Activated T-helper 9 cell treated with anti-CD3 and anti-CD28 coated beads, Interleukin-2, amount 50 U/mL, for 16 hours (primary cell): Measurements from ENCODE around the gene HIPK2.
"Not testable (repeated sequence)": the region's sequence is repeated elsewhere in the genome, so short reads cannot be mapped to it uniquely, and the experiment has no call there.

Experiments used
- DNase-seq: peaks from one replicate; pipeline ENCODE4 v3.0.0-alpha.2; 2020; ENCODE audit warnings: low read depth

HIPK2 gene

DNA sequence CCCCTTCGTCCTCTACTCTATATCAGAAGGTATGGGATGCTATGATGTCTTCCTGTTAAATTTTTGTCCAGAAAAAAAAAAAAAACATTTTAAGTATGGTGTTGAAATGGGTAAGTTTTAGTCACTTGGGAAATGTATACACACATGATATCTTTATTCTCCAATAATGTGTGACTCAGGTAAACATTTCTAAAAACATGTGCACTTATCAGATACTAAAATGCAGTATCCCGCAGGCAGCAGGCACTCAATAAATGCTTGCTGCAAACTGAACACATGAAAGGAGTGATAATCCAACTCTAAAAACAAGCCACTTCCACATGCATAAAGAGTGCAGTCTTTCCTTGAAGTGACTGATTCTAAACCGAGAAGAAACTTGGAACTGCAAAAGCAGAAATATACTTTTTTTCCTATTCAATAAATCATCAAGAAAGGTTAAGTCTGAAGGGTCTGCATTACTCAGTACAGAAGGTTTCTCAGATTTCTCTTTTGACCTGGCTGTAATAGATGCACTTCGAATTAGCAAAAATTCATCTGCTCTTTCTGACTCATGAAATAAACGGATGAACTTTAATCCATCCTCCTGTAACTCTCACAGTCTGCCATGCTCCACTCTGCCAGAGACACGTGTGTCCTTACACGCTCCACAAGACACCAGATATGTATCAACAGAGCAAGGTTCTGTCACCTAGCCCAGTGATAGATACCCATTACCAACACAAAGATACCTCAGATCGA lies 84.0 kb downstream of the HIPK2 start:
- DNase-seq: no peak

DNA sequence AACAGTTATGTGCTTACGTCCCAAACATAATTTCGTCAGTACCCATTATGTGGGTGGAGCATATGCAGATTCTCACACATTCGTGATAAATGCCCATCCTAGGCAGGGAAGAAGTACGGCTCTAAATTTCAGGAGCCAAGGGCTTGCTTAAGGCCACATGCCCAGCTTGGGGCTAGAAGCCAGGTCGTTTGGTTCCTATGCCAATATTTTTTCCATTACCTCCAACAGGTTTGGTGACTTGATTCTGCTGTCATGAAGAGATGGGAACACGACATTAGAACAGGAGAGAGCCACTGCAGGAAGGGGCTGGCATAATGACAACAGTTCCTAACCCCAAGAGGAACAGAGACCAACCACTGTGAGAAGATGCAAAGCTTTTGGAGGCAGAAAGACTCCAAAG lies 85.1 kb downstream of the HIPK2 start:
- DNase-seq: no peak

DNA sequence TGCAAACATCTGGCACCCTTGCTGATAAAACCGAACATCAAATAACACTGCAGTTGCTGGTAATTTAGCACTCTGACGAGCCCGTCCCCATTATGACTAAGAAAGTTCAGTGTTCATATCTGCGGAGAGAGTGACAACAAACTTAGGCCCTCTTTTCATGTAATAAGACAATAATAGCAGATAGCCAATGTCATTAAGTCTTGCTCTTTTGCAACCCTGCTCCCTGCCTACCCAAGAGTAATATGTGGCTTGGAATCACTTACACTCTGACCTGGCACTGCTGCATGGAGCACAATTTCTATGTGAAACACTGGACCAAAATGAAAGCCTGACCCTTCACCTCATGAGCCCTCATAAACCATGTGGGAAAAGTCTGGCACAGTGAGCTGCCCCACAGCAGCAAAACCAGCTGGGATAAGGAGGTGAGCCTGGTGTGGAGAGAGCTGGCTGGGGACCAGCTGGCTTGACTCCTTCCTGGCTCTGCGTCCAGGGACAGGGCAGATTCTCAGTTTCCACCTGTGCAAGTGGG lies 86.5 kb downstream of the HIPK2 start:
- DNase-seq: no peak

DNA sequence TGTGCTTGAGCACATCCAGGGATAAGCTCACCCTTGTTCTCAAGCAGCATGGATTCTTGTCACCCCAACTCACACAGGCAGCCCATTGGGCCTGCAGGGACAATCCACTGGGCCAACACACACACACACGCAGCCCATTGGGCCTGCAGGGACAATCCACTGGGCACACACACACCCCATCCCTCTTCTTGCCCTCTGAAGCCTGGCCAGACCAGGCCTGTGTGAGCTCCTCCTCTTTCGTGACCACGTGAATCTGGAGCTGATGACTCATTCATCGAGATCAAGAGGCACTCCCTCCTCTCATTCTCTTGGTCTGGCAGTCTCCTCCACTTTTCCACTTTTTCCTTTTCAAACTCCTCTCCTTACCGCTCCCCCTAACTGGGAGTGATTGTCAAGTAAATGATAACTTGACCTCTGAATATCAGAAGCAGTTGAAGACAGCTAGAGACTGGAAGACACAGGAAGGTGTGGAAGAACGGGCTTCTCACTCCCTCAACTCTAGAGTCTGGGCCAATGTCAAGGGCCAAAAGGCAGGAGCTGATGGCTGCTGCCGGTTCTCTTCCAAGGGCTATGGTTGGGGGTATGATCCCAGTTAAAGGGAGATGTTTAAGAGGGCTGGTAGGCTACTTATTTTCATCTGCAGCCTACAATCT lies 89.7 kb downstream of the HIPK2 start:
- DNase-seq: no peak

DNA sequence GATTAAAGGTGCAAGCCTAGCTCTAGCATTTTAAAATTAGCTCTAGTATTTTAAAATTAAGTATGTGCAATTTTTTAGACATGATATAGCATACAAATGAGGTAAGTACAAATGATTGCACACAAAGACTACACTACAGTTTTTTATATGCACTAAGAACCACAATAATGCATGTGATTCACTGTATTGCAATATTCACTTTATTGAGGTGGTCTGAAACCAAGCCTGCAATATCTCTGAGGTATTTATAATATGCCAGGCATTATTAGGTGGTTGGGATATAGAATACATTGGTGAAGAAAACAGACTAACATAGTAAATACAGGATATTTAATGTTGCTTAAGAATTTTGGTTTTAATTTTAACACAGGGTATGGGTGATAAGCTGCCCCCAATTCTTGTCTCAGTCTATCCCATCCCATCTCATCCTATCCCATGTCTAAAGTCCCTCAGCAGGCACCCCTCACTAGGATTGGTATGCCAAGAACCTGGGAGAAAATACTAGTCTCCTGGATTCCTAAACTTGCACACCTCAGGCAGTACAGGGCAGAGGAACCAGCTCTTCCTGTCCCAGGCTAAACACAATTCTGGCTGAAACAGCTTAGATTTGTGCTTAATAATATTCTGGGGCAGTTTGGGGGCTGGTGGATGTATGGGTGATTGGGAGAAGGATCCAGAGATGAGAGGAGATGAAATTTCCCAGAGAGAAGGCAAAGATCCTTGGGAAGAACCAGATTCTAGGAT lies 90.4 kb downstream of the HIPK2 start:
- DNase-seq: no peak

DNA sequence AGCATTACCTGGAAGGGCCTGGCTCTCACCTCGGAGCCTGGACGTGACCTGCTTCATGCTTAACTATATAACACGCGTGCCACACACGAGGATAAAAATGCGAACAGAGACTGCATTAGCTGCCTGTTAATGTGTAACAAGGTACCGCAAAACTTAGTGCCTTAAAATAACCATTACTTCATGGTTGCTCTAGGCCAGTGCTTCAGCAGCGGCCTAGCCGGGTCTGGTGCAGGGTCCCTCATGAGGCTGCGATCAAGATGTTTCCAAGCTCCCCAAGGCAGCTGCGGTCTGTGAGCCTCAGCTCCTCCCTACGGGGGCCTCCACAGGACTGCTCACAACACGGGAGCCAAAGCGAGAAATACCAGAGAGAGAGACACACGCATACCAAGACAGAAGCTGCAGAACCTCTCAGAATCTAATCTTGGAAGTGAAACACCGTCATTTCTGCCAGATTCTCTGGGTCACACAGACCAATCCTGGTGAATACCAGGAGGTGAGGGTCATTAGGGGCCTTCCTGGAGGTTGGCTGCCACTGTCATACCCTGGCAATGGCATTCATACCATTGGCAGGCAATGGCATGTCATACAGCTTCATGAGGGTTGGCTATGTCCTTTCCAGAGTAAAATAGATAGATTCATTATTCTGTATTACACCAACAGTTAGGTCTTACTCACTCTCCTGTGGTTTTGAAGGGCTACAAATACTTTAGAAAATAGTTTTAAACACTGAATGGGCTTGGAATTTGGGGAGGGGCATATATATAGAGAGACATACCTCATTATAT lies 94.5 kb downstream of the HIPK2 start:
- DNase-seq: no peak

DNA sequence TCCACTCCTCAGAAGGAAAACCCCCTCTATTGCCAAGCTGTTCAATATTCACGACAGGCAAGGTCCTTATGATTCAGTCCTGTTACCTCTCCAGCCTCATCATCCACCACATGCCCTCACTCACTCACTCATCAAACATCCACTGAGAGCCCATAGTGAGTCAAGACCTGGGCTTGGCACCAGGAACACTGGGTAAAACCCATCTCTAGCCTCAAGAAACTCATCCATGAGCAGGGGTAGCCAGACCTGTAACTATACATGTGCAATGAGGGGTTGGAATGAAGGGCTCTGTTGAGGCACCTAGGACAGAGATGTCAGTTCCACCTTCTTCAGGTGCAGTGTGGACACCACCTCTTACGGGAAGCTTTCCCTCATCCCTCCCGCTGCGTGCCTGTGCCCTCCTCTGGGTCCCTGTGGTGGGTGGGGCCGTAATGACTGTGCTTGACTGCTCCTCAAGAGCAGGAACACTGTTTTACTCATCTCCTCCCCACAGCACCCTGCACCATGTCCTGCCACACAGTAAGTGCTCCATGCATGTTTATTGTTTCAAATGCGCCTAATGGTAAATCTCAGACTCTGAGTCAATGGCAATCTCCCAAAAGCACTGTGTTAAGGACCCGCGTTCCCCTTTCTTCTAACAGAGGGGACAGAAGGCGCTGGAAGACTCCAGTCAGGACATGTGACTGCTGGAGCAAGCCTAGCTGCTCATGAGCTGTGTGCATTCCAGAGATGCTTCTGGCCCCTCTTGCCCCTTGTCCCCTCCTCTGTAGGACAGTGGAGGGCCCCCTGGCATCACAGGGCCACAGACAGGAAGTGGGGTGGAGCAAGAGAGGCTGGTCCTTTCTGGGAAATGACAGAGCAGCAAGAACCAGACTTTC lies 95.4 kb downstream of the HIPK2 start:
- peak; percentile 24 for DNase-seq

DNA sequence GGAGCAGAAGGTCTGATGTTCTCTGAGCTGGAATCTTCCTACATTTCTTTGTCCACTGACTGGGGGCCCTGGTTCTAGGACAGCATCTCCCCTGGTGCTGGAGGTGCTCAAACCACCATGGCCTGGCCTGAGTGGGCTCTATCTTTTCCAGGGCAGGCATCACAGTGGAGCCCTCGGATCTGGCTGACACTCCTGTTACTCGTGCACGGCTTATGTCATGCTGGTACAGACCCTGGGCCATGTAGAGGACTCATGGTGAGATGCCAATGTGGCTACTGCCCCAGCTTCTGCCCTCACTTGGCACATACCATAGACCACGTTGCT lies 96.0 kb downstream of the HIPK2 start:
- no peak for DNase-seq

DNA sequence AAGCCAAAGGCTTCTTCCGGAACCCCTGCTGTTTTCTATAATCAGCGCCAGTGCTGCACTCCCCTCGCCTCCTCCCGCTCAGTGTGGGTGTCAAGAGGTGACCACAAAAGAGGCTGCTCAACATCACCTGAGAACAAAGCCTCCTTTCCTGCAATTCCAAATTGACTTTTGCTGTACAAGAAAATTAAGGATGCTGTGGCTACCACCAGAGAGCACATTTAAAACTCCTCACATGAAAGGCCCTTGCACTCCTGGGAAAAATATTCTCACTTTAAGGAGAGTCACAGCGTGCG lies 96.4 kb downstream of the HIPK2 start:
- no peak for DNase-seq

DNA sequence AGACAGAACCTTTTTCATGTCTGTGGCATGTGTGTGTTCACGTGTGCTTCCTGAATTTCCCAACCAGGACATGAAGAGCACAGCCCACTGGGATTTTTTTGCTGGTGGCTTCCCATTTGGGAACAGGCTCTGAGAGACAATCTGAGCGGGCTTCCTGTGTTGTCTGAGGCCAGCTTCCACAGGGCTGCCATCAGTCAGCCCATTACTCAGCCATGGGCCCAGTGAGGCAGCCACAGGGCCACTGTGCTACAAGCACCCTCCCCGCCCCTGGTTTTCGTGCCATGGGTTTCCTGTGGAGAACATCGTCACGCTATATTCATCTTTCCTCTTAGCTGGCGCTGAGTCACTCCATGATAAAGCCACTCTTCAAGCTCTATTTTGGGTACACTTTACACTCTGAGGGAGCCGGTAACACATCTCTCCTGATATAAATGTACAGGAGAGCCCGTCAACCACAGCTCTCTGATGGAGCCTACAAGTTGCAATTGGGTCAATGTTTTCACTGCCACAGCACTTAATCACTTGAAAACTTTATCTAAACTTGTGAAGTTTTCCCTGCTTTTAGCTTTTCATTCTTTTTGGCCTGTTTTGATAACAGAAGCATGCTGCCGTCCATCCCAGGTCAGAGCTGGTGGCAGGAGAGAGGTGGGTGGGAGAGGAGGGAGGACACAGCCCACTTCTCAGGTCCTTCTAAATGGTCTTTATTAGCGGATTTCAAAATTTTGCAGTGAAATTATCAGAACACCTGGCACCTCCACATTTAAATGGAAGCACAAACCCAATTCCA lies 96.9 kb downstream of the HIPK2 start:
- DNase-seq: peak; percentile 71

DNA sequence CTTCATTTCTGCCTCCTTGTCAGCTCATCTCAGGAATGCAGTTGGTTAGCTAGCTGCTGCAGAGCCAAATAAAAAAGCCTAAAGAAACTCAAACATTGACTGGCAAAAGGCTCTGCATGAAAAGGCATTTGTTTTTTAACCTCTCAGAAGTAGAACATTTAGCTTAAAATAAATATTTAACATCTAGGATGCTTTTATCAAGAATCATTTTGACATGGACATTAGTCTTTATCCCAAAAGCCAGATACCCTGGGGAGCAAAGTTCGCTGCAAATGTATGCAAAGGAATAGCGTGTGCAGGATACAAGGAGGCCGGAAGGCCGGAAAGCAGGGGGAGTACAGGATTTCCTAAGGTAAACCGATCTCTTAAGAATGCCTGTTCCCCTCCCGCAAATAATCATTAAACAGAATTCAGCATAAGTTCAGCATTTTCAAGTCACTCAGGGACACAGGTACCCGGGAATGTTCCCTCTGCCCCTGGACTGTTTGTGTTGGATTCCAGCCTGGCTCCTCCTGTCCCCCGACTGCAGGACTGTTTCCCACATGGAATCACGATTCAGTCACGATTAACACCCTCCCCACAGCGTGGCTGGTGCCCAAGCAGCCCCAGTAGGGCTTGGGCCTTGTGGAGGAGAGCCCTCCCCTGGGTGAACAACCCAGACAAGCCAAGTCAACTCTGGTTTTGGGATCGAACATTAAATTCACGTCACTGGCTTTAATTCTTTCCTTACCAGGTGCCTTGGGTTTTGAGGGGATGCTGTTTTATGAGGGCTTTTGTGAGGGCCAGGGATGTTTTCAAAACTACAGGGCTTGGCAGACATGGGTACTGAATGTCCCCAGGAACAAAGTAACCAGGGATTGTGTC lies 97.8 kb downstream of the HIPK2 start:
- no peak for DNase-seq

DNA sequence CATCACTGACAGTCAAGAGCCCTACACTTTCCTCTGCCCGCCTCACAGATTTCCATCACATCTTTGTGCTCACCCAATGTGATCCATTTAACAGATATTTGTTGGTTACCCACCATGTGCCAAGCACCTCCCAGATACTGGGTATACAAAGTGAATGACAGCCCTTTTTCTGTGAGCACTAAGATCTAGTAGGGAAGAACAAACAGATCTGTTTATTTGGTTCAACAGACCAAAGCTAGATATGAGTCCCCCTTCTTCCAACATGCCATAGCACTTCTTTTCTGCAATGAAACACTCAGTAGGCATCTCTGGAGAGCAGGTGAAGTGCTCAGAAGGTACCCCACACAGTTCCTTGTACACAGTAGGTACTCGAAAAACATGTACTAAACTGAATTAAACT lies 101.4 kb downstream of the HIPK2 start:
- DNase-seq: no peak

DNA sequence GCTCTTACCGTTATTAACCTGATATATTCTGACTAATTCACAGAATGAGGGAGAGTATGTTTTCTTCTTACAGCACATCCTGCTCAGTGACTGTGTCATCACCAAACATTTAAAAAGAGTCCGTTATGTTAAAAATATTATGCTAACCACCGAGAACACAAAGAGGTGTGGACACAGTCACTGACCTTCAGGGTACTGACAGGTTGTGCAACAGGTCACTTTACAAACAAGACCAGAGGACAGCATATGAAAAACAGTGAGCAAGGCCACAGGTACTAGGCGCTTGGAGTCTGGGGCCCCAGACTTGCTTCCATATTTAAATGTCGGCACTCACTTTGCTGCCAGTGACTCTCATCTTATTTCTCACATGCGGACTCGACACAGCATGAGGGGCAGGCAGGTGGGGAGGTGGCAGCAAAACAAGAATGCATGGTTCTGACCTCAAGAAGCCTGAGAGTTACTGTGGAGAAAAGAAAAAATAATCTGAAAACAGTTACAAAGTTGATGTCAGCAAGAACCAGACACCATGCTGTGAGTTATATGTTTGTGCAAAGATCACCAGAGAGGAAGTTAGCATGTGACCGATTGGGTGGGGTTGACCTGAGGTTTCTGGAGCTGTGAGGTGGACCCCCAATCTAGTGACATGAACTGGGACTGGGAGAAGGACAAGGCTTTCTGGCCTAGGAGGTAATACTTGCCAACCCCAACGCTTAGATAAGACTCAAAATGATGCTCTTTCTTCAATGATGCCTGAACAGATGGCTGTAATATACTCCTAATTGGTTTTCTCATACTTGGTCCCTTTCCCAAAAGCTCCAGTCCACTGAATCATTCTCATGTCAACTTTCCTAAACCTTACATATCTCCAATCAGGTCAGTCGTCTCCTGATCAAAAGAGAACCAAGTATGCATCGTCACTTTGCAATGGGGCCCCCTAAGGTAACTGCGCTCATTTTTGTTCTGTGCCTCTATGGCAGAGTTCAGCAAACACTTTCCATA lies 102.4 kb downstream of the HIPK2 start:
- DNase-seq: no peak

DNA sequence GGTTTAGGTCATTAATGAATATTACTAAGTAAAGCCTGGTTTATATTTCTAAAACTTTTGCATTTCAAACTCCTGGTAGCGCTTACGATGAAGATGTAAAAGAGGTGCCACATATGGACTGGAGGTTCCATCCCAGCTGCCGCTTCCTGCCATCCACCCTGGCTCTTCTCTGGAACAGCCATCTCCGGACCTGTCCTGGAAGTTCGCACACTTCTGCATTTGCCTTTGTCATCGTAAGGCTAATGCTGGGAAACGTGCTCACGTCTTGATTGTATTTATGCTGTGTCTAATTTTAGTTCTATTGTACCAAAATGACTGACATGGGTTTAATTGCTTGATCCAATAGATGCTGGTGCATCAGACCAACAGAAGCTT lies 103.1 kb downstream of the HIPK2 start:
- DNase-seq: no peak

DNA sequence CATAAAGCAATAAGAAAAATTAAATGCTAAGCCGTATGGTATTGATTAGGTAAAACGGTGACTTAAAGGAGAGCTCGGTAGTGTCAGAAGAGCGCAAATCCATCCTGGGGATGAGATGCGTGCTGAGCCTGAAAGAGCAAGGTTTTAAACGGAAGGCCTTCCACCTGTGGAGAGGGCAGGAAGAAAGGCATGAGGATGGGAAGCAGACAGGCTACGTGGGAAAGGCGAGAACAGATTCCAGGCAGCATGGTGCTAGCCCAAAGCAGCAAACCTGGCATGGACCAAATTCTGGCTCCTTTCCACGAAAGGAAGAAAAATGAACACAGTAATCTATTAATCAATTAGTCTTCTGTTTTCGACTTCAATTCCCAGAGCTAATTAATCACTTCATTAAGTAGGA lies 103.5 kb downstream of the HIPK2 start:
- no peak for DNase-seq

DNA sequence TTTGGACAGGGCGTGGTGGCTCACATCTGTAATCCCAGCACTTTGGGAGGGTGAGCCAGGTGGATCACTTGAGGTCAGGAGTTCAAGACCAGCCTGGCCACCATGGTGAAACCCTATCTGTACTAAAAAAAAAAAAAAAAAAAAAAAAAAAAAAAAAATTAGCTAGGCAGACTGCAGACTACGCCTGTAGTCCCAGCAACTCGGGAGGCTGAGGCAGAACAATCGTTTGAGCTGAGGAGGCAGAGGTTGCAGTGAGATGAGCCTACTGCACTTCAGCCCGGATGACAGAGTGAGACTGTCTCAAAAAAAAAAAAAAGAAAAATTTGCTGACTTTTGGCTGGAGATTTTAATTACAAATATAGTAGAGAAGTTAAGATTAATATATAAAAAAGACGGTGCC lies 104.0 kb downstream of the HIPK2 start:
- no peak for DNase-seq

DNA sequence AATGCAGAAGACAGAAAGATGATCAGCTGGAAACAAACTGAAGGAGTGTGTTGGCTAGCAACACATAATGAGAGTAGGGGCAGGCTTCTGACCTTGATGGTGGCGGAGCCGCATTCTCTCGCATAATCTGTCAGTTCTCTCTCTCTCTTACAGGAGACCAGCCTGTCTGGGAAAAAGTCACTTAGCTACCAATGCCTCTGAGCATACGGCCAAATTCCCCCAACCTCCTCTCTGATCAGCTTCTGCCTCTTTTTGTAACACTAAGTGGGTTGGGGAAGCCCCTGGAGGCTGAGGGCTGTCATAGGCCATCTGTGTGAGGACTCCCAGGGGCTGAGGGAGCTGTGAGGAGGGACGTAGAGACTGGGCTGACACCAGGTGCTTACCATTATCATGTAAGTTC lies 104.6 kb downstream of the HIPK2 start:
- peak; percentile 24 for DNase-seq

DNA sequence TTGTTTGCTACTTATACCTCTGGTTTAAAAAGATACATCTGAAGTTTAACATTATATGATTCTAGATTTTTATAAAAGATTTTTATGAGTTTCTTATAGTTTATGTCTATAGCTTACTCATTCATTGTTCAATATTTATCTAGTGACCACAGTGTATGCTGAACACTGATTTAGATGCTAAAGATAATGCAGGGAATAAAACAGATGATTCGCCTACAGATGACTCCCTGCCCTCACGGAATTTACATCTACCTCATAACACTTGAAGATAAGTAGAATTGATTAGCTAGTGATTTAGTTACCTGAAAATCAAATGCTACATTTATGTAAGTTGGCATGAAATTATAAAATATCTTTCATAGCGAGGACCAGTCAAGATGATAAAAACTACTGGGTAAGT lies 105.8 kb downstream of the HIPK2 start:
- no peak for DNase-seq

DNA sequence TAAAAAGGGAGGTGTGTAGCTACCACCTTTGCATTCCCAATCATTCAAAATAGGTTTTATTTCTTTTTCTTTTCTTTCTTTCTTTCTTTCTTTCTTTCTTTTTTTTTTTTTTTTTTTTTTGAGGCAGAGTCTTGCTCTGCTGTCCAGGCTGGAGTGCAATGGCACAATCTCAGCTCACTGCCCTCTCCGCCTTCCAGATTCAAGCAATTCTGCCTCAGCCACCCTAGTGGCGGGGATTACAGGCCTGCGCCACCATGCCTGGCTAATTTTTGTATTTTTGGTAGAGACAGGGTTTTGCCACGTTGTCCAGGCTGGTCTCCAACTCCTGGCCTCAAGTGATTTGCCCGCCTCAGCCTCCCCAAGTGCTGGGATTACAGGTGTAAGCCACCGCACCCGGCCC lies 107.1 kb downstream of the HIPK2 start:
- DNase-seq: not testable (repeated sequence)
